ENCODE data around the gene SHROOM4. TPM values are rescaled to one million over a fixed set of nuclear protein-coding genes. Genes with fewer than 3 reads are reported as not detected.
A peak's percentile ranks its signal among the peaks of the same experiment; 100 is the strongest.

The SHROOM4 gene
- total RNA-seq, 2 experiments from 2014 or later = not detected

GRCh38 chrX:50586407-50586806 lies 227.6 kb downstream of the SHROOM4 start:
- CTCF ChIA-PET = interaction anchor here (0.6 kb wide), 1 partner anchor 704 kb away, joined by 3 read pairs; no protein-coding TSS in a partner anchor
- H3K9me3 Mint-ChIP-seq = no peaks in the 10 kb centered on the region
- no peak for DNase-seq
- no peak overlapping the region for H3K4me3 Mint-ChIP-seq
- peaks cover 8% of the 10 kb centered on the region for H3K27me3 Mint-ChIP-seq (ENCODE audit: low read depth)
- intact Hi-C loops (cut with micrococcal nuclease) = no loop called here
- H3K4me1 Mint-ChIP-seq (ENCODE audit: low read depth) = no peaks in the 10 kb centered on the region
- H3K27ac Mint-ChIP-seq = no peak overlapping the region
- H3K36me3 Mint-ChIP-seq (ENCODE audit: low read depth) = no peaks in the 10 kb centered on the region

- CTCF ChIA-PET = interaction anchor here (1.4 kb wide), 1 partner anchor 660 kb away, joined by 4 read pairs; the partner anchor contains the start of gene CLCN5
- no peak for DNase-seq
- no peaks in the 10 kb centered on the region for H3K4me1 Mint-ChIP-seq (ENCODE audit: low read depth)
- H3K36me3 Mint-ChIP-seq (ENCODE audit: low read depth) = no peaks in the 10 kb centered on the region
- peaks cover 4% of the 10 kb centered on the region for H3K27me3 Mint-ChIP-seq (ENCODE audit: low read depth)
- H3K4me3 Mint-ChIP-seq = no peak overlapping the region
- no peak overlapping the region for H3K27ac Mint-ChIP-seq
- no peaks in the 10 kb centered on the region for H3K9me3 Mint-ChIP-seq
- intact Hi-C loops (cut with micrococcal nuclease) = no loop called here
These were observed 232.6 kb downstream of the SHROOM4 start for GRCh38 chrX:50581405-50581804.

GRCh38 chrX:50579955-50580354 lies 234.0 kb downstream of the SHROOM4 start:
- H3K27ac Mint-ChIP-seq = no peak overlapping the region
- H3K36me3 Mint-ChIP-seq (ENCODE audit: low read depth) = no peaks in the 10 kb centered on the region
- DNase-seq = peak; percentile 46
- H3K9me3 Mint-ChIP-seq = no peaks in the 10 kb centered on the region
- peaks cover 2% of the 10 kb centered on the region for H3K27me3 Mint-ChIP-seq (ENCODE audit: low read depth)
- no peaks in the 10 kb centered on the region for H3K4me1 Mint-ChIP-seq (ENCODE audit: low read depth)
- no peak overlapping the region for H3K4me3 Mint-ChIP-seq
- CTCF ChIA-PET = interaction anchor here (1.0 to 1.4 kb wide), 5 partner anchors 24 to 658 kb away, joined by 3 to 4 read pairs (median 3); partner anchors contain the start of gene CLCN5
- intact Hi-C loops (cut with micrococcal nuclease) = loop anchor here (1.0 kb wide), 2 partner anchors 480 to 665 kb away; no protein-coding TSS in a partner anchor

GRCh38 chrX:50577326-50577725 lies 236.7 kb downstream of the SHROOM4 start:
- Mint-ChIP-seq H3K9me3 (no peaks in the 10 kb centered on the region), H3K27ac (no peak overlapping the region), H3K4me1 (ENCODE audit: low read depth) (no peaks in the 10 kb centered on the region), H3K36me3 (ENCODE audit: low read depth) (no peaks in the 10 kb centered on the region), H3K4me3 (no peak overlapping the region), H3K27me3 (ENCODE audit: low read depth) (peaks cover 2% of the 10 kb centered on the region)
- CTCF ChIA-PET = no interaction called here
- intact Hi-C loops (cut with micrococcal nuclease) = no loop called here
- no peak for DNase-seq

- Mint-ChIP-seq H3K4me3 (no peak overlapping the region), H3K27ac (no peak overlapping the region), H3K27me3 (ENCODE audit: low read depth) (no peaks in the 10 kb centered on the region), H3K36me3 (ENCODE audit: low read depth) (no peaks in the 10 kb centered on the region), H3K4me1 (ENCODE audit: low read depth) (no peaks in the 10 kb centered on the region), H3K9me3 (no peaks in the 10 kb centered on the region)
- intact Hi-C loops (cut with micrococcal nuclease) = no loop called here
- DNase-seq = no peak
- CTCF ChIA-PET = no interaction called here
These were observed 246.4 kb downstream of the SHROOM4 start for GRCh38 chrX:50567636-50568035.

- no peaks in the 10 kb centered on the region for H3K4me1 Mint-ChIP-seq (ENCODE audit: low read depth)
- H3K27me3 Mint-ChIP-seq (ENCODE audit: low read depth) = no peaks in the 10 kb centered on the region
- no peak overlapping the region for H3K27ac Mint-ChIP-seq
- intact Hi-C loops (cut with micrococcal nuclease) = no loop called here
- no peaks in the 10 kb centered on the region for H3K9me3 Mint-ChIP-seq
- CTCF ChIA-PET = no interaction called here
- H3K4me3 Mint-ChIP-seq = no peak overlapping the region
- no peaks in the 10 kb centered on the region for H3K36me3 Mint-ChIP-seq (ENCODE audit: low read depth)
- no peak for DNase-seq
These were observed 248.3 kb downstream of the SHROOM4 start for GRCh38 chrX:50565718-50566117.

Other genes starting within 250 kb of the SHROOM4 start
- gene BMP15, start 96.5 kb upstream of the SHROOM4 start, total RNA-seq = not detected

All from activated naive CD4-positive, alpha-beta T cell treated with anti-CD3 and anti-CD28 coated beads for 36 hours (primary cell).